ENCODE measurements around the gene ATP5MC2. TPM values are rescaled to one million over a fixed set of nuclear protein-coding genes. Genes with fewer than 3 reads are reported as not detected.

The ATP5MC2 gene
- total RNA-seq, 1 donor from 2014 or later, result 461 TPM

DNA sequence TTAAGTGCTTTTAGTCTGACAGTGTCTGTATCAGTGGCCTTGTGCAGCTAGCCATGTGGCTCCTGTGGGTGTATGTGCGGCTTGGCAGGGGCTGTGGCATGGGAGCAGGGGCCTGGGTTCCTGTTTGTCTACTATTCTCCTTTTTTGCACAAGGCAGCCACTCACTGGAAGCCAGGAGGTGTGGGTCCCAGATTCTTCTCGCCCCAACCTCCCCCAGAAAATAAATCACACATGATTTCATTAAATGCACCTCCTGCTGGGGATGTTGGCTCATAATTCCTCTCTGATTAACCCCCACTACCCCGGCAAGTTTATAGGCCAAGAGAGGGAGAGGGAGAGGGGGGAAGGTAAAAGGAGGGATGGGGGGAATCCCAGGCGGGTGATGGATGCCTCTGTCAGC lies 33.8 kb upstream of the ATP5MC2 start:
- H3K4me1 Mint-ChIP-seq, result peaks cover 16% of the 10 kb centered on the region
- Histone ChIP-seq H4K20me1 (ENCODE audit: low read depth) (no peaks in the 10 kb centered on the region), H3K4me1 (no peaks in the 10 kb centered on the region), H3F3A (ENCODE audit: low read depth) (no peaks in the 10 kb centered on the region), H3K27ac (no peak overlapping the region), H2AFZ (replicated peaks) (no peak overlapping the region), H3K9me3 (ENCODE audit: low read depth) (no peaks in the 10 kb centered on the region), H3K27me3 (peaks cover 58% of the 10 kb centered on the region), H3K79me2 (ENCODE audit: low read depth) (no peaks in the 10 kb centered on the region), H3K36me3 (no peaks in the 10 kb centered on the region), H3K4me2 (no peak overlapping the region), H3K9ac (no peak overlapping the region), H3K4me3 (no peak overlapping the region)
- no peak for DNase-seq (ENCODE audit: low spot score)
- H3K36me3 Mint-ChIP-seq, result peaks cover 9% of the 10 kb centered on the region
- no peak overlapping the region for H3K4me3 Mint-ChIP-seq
- no peak overlapping the region for H3K27ac Mint-ChIP-seq
- H3K9me3 Mint-ChIP-seq, result no peaks in the 10 kb centered on the region
- peaks cover 12% of the 10 kb centered on the region for H3K27me3 Mint-ChIP-seq (ENCODE audit: insufficient read depth, low read depth)
- TF ChIP-seq EZH2phosphoT487 (IDR thresholded peaks at IDR 0.05), result no peak
- TF ChIP-seq CTCF (IDR thresholded peaks at IDR 0.05), result no peak
- no peak for TF ChIP-seq EZH2 (IDR thresholded peaks at IDR 0.05)

- peaks cover 94% of the 10 kb centered on the region for H3K27me3 ChIP-seq
- H3K9ac ChIP-seq, result no peak overlapping the region
- no peaks in the 10 kb centered on the region for H4K20me1 ChIP-seq (ENCODE audit: low read depth)
- Mint-ChIP-seq H3K4me1 (peaks cover 6% of the 10 kb centered on the region), H3K36me3 (no peaks in the 10 kb centered on the region), H3K4me3 (no peak overlapping the region), H3K27ac (no peak overlapping the region), H3K27me3 (ENCODE audit: insufficient read depth, low read depth) (peaks cover 16% of the 10 kb centered on the region), H3K9me3 (no peaks in the 10 kb centered on the region)
- H2AFZ ChIP-seq (replicated peaks), result no peak overlapping the region
- no peak for DNase-seq (ENCODE audit: low spot score)
- no peak overlapping the region for H3K27ac ChIP-seq
- no peaks in the 10 kb centered on the region for H3F3A ChIP-seq (ENCODE audit: low read depth)
- H3K9me3 ChIP-seq (ENCODE audit: low read depth), result no peaks in the 10 kb centered on the region
- no peak overlapping the region for H3K4me3 ChIP-seq
- no peak for TF ChIP-seq CTCF (IDR thresholded peaks at IDR 0.05)
- no peak for TF ChIP-seq EZH2 (IDR thresholded peaks at IDR 0.05)
- no peak for TF ChIP-seq EZH2phosphoT487 (IDR thresholded peaks at IDR 0.05)
- no peaks in the 10 kb centered on the region for H3K79me2 ChIP-seq (ENCODE audit: low read depth)
- H3K4me1 ChIP-seq, result peaks cover 3% of the 10 kb centered on the region
- no peak overlapping the region for H3K4me2 ChIP-seq
- no peaks in the 10 kb centered on the region for H3K36me3 ChIP-seq
Measured at GRCh38 chr12:53706080-53706479, 30.2 kb upstream of the ATP5MC2 start.

DNA sequence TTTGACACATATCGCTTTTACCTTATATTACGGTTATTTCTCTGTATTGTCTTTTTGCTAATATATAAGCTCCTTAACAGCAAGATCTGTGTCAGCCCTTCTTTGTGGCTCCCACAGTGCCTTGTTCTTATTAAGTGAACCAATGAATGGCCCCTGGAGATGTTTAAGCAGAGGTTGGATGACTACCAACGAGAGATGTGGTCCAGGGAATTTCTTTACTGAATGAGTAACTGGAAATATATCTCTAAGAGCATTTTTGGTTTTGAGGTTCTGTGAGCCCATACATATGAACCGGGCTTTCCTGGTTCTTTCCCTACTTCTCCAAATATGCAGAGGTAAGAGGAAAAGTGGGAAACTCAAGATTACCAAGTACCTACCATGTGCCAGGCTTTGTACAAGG lies 27.9 kb upstream of the ATP5MC2 start:
- no peak for TF ChIP-seq EZH2 (IDR thresholded peaks at IDR 0.05)
- TF ChIP-seq EZH2phosphoT487 (IDR thresholded peaks at IDR 0.05), result no peak
- no peak for TF ChIP-seq CTCF (IDR thresholded peaks at IDR 0.05)
- Mint-ChIP-seq H3K27me3 (ENCODE audit: insufficient read depth, low read depth) (peaks cover 27% of the 10 kb centered on the region), H3K36me3 (no peaks in the 10 kb centered on the region), H3K27ac (no peak overlapping the region), H3K4me3 (no peak overlapping the region), H3K9me3 (no peaks in the 10 kb centered on the region), H3K4me1 (peaks cover 6% of the 10 kb centered on the region)
- Histone ChIP-seq H3K9me3 (ENCODE audit: low read depth) (no peaks in the 10 kb centered on the region), H3K27ac (no peak overlapping the region), H4K20me1 (ENCODE audit: low read depth) (no peaks in the 10 kb centered on the region), H3K79me2 (ENCODE audit: low read depth) (no peaks in the 10 kb centered on the region), H3K4me3 (no peak overlapping the region), H3K9ac (no peak overlapping the region), H3K4me2 (no peak overlapping the region), H3K27me3 (peaks cover 100% of the 10 kb centered on the region), H3K36me3 (no peaks in the 10 kb centered on the region), H3K4me1 (peaks cover 3% of the 10 kb centered on the region), H3F3A (ENCODE audit: low read depth) (no peaks in the 10 kb centered on the region), H2AFZ (replicated peaks) (no peak overlapping the region)
- DNase-seq (ENCODE audit: low spot score), result no peak

All from neural progenitor cell (in vitro differentiated cells).